Osteocyte (in vitro differentiated cells): ENCODE data around the gene GHITM. TPM values are rescaled to one million over a fixed set of nuclear protein-coding genes. Genes with fewer than 3 reads are reported as not detected.
A peak's percentile ranks its signal among the peaks of the same experiment; 100 is the strongest.

ENCODE experiments used
- DNase-seq: peaks from one replicate; pipeline ENCODE4 v3.0.0; 2021; ENCODE audit warnings: mixed read lengths; ENCODE audit not compliant: unreplicated experiment; ENCODE audit errors: extremely low spot score
- H3K27ac Mint-ChIP-seq: one replicate; pipeline ENCODE4 v1.8.0; 2021; ENCODE audit warnings: mild to moderate bottlenecking, mixed read lengths; ENCODE audit not compliant: unreplicated experiment
- H3K27me3 Mint-ChIP-seq: one replicate; pipeline ENCODE4 v1.8.0; 2021; ENCODE audit warnings: mixed read lengths; ENCODE audit not compliant: unreplicated experiment
- H3K36me3 Mint-ChIP-seq: one replicate; pipeline ENCODE4 v1.8.0; 2021; ENCODE audit warnings: mixed read lengths; ENCODE audit not compliant: unreplicated experiment
- H3K4me1 Mint-ChIP-seq: one replicate; pipeline ENCODE4 v1.8.0; 2021; ENCODE audit warnings: mixed read lengths; ENCODE audit not compliant: unreplicated experiment
- H3K4me3 Mint-ChIP-seq: one replicate; pipeline ENCODE4 v1.8.0; 2021; ENCODE audit warnings: mild to moderate bottlenecking, moderate library complexity, mixed read lengths; ENCODE audit not compliant: unreplicated experiment
- H3K9me3 Mint-ChIP-seq: one replicate; pipeline ENCODE4 v1.8.0; 2021; ENCODE audit warnings: mixed read lengths; ENCODE audit not compliant: unreplicated experiment
- total RNA-seq: library from RNA; stranded (reverse); gene quantifications from 2 replicates; pipeline ENCODE4 v1.2.1, GENCODE V29; 2021
- TF ChIP-seq, protein P1 (sequence below): fragments of 200-600 bp; sonication (generic); IDR thresholded peaks from 2 replicates; pipeline ENCODE4 v1.5.0; 2021; ENCODE audit warnings: antibody characterized with exemption, mild to moderate bottlenecking, moderate library complexity

Gene GHITM
- total RNA-seq, 1 donor from 2014 or later = 105 TPM

GRCh38 chr10:84172467-84173356 lies 33.4 kb downstream of the GHITM start:
- Mint-ChIP-seq H3K36me3 (no peaks in the 10 kb centered on the region), H3K9me3 (no peaks in the 10 kb centered on the region), H3K27me3 (no peaks in the 10 kb centered on the region), H3K27ac (no peak overlapping the region), H3K4me3 (no peak overlapping the region), H3K4me1 (no peaks in the 10 kb centered on the region)
- TF ChIP-seq, protein P1, sequence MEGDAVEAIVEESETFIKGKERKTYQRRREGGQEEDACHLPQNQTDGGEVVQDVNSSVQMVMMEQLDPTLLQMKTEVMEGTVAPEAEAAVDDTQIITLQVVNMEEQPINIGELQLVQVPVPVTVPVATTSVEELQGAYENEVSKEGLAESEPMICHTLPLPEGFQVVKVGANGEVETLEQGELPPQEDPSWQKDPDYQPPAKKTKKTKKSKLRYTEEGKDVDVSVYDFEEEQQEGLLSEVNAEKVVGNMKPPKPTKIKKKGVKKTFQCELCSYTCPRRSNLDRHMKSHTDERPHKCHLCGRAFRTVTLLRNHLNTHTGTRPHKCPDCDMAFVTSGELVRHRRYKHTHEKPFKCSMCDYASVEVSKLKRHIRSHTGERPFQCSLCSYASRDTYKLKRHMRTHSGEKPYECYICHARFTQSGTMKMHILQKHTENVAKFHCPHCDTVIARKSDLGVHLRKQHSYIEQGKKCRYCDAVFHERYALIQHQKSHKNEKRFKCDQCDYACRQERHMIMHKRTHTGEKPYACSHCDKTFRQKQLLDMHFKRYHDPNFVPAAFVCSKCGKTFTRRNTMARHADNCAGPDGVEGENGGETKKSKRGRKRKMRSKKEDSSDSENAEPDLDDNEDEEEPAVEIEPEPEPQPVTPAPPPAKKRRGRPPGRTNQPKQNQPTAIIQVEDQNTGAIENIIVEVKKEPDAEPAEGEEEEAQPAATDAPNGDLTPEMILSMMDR = no peak
- DNase-seq = peak; percentile 60

GRCh38 chr10:84173501-84173929 lies 34.2 kb downstream of the GHITM start, which contains the start of gene GPR15LG:
GPR15LG (plus strand) TSS chr10:84173801; CDS start chr10:84173852, 51 bp downstream.
- H3K27me3 Mint-ChIP-seq = no peaks in the 10 kb centered on the region
- TF ChIP-seq, protein P1 = no peak
- DNase-seq = peak; percentile 40

DNA sequence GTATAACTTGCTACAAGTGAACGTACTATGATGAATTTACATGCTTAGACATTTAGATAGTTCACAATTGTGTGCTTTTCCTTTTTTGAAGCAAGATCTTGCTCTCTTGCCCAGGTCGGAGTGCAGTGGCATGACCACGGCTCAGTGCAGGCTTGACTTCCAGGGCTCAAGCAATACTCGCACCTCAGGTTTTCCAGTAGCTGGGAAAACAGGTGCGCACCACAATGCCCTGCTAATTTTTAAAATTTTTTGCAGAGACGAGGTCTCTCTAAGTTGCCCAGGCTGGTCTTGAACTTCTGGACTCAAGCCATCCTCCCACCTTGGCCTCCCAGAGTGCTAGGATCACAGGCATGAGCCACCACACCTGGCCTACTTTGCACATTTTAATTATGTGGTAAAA lies 36.1 kb downstream of the GHITM start:
- Mint-ChIP-seq H3K36me3 (no peaks in the 10 kb centered on the region), H3K4me3 (no peak overlapping the region), H3K27ac (no peak overlapping the region), H3K27me3 (no peaks in the 10 kb centered on the region), H3K4me1 (no peaks in the 10 kb centered on the region), H3K9me3 (no peaks in the 10 kb centered on the region)
- DNase-seq = peak; percentile 23
- TF ChIP-seq, protein P1 = no peak

More at GRCh38 chr10:84173501-84173929, 34.2 kb downstream of the GHITM start, which contains the start of gene GPR15LG:
- Mint-ChIP-seq H3K4me3 (no peak within 1 kb of the TSS), H3K27ac (no peak within 1 kb of the TSS), H3K4me1 (no peaks in the 10 kb centered on the region), H3K9me3 (no peaks in the 10 kb centered on the region), H3K36me3 (no peaks in the 10 kb centered on the region)

GRCh38 chr10:84176351-84176750 lies 37.0 kb downstream of the GHITM start:
- H3K27me3 Mint-ChIP-seq = no peaks in the 10 kb centered on the region
- DNase-seq = peak; percentile 78
- H3K36me3 Mint-ChIP-seq = no peaks in the 10 kb centered on the region
- no peaks in the 10 kb centered on the region for H3K4me1 Mint-ChIP-seq
- no peaks in the 10 kb centered on the region for H3K9me3 Mint-ChIP-seq
- no peak overlapping the region for H3K4me3 Mint-ChIP-seq
- TF ChIP-seq, protein P1 = no peak
- H3K27ac Mint-ChIP-seq = no peak overlapping the region

DNA sequence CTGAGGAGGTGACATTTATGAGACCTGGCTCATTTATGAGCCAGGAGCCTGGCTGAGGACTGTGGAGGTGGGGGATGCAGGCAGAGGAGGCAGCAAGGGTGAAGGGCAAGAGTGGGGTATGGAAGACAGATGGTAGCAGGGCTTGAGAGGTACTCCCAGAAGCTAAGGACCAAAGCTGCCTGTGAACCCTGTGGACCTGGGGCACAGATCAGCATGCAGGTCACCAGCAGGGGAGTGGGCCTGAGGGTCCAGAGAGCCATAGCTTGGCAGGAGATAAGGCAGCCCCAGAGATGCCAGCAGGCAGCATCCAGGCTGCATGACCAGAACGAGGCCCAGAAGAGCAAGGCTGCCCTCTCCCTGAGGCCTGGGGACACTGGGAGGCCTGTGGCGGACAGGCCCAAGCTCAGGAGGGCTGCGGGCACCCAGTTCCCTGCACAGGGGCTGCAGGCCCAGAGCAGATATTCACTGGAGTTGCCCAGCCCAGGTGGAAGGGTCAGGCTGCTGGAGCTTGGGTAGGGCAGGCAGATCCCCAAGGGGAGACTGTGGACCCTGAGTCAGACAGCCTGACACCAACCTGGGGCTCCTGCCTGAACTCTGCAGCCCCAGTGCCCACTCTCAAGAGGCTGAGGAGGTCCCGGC lies 37.6 kb downstream of the GHITM start:
- no peak overlapping the region for H3K4me3 Mint-ChIP-seq
- H3K27ac Mint-ChIP-seq = no peak overlapping the region
- H3K36me3 Mint-ChIP-seq = no peaks in the 10 kb centered on the region
- TF ChIP-seq, protein P1 = no peak
- DNase-seq = peak; percentile 78
- H3K27me3 Mint-ChIP-seq = no peaks in the 10 kb centered on the region
- H3K9me3 Mint-ChIP-seq = no peaks in the 10 kb centered on the region
- no peaks in the 10 kb centered on the region for H3K4me1 Mint-ChIP-seq
